HG02938 (cell line): ENCODE data around the gene NUB1.

Experiments used
- ATAC-seq: cut with Tn5 transposase; IDR thresholded peaks from one replicate; pipeline ENCODE4 v1.9.1; 2021; ENCODE audit warnings: mild to moderate bottlenecking, moderate library complexity; ENCODE audit not compliant: unreplicated experiment

The NUB1 gene

DNA sequence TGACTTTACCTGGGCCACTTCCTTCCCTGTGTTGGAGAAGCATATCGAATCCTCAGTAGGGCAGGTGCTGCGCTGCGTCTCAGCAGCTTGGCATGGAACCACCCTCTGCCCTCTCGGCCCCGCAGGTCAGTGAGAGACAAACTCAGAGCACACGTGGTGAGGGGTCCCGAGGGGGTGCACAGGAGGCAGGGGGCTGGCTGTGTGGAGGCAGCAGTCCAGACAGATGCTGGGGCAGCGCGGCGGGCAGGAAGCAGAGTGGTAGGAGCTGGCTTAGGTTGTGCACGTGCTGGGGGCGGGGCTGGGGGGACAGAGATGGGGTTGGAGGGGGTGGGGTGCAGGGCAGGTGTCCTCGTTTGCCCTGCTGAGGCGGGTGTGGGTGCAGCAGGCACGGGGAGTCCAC lies 33.1 kb downstream of the NUB1 start:
- no peak for ATAC-seq

- no peak for ATAC-seq
Observed at GRCh38 chr7:151375530-151376217, 34.1 kb downstream of the NUB1 start.

- ATAC-seq = no peak
Observed at GRCh38 chr7:151376218-151376902, 34.7 kb downstream of the NUB1 start.

GRCh38 chr7:151377406-151377805 lies 35.8 kb downstream of the NUB1 start:
- no peak for ATAC-seq

GRCh38 chr7:151378011-151378410 lies 36.4 kb downstream of the NUB1 start:
- no peak for ATAC-seq

DNA sequence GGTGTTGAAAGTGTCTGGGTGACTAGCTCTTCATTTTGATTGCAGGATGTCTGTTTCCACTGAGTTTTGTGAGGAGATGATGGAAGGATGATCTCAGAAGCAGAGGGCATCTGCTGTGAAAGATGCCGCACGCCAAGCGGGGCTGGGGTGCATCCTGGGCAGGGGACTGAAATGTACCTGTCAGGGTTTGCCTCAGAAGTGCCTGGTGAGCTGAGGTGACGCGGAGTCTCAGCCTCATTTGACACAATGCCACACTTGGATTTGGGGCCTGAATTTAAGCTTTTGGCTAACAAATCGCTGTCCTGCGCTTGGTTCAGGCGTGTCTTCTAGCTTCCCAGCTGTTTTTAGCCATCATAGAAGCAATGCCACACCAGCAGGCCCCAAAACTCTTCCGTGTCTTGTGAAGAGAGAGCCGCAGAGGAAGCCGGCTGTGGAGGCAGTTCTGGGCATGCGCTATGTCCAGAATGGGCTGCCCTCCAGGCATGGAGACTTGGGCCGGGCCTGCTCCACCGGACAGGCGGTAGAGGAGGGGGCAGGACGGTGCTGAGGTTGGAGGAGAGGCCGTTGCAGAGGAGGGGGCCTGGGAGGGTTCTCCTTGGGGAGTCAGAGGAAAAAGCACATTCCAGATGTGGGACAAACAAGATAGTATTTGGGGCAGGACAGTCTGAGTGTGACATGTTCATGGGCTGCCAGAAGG lies 37.0 kb downstream of the NUB1 start:
- no peak for ATAC-seq

DNA sequence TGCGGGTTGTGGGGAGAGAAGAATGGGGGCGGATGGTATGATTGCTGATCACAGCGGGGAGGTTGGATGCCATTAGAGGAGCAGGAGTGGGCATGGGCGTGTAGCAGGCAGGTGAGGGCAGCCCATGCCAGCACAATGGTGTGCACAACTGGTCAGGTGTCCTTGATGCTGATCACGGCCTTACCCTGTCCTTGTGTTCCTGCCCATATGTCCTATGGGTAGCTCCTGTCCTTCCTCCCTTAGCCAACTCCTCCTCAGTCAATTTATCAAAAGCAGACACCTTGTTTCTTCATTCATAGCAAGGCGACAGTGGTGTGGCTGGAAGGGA lies 37.5 kb downstream of the NUB1 start:
- ATAC-seq = no peak

DNA sequence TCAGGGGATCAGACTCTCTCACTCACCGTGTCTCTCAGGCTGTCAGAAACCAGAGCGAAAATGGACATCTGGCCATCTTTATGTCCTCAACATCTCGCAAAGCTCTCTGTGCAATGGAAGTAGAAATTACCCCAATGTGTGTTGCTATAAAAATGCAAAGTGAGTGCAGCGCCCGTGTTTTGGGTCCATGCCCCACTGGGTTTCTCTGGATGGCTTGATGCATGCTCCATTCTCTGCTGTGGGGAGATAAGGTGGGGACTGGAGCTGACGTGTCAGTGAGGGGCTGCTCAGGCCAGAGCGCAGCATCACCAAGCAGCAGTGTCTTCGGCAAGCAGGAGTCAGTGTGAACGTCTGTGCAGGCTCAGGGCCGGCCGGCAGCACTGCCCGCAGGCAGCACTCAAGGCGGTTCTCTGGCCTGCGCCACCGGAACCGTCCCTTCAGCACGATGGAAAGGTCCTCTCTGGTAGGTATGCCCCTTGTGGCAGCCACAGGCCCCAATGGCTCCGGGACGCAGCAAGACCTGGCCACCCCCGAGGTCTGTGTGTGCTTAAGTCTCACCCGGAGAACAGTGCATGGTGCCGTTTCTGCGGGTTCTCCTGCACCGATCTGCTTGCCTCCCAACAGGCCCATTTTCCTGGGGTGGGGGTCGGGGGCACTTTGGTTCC lies 38.1 kb downstream of the NUB1 start:
- no peak for ATAC-seq

DNA sequence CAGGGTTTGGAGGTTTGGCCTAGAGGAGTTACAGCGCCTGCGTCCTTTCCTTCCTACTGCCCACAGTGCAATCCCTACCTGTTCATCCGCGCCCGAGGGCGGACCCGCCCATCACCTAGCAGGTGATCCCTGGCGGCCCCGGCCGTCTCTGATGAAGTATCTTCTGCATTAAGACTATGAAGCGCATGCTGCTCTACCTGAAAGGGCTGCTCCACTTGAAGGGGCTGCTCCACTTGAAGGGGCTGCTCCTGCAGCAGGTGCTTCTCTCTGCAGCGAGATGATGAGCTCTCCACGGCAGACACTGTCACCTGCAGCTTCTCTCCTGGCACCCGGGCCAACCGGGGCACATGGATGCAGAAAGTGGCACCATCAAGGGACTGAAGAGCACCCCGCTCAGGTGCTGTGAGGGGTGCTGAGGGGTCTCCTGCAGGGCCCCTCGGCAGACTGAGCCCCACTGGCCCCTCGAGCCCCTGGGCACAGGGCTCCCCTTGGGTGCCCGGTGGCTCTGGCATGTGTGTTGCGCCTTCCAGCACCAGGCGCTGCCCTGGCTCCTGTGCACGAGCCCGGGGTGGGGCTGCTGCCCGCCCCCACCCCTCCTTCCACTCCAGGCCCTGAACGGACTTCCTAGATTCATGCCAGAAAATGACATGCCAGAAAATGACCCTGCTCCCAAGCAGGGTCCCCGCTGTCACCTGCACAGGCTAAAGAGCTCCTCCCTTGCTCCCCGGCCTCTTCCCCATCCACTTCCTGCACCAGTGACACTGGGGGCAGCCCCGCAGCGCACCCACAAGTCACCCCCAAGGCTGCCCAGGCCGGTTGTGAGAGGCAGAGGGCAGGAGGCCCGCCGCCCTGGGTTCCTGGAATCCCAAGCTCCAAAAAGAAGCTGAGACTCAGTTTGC lies 38.8 kb downstream of the NUB1 start:
- no peak for ATAC-seq

DNA sequence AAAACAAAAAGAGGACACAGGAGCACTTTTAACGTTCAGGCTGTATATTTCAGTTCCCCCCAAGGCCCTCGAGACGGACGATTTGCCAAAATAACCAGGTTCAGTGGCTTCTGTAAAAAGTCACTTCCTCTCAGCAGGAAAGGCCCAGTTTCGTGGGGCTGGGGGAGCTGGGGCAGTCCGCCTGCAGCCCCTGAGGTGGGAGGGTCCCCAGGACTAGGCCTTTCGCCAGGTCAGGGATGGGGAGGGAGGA lies 39.4 kb downstream of the NUB1 start:
- ATAC-seq = no peak

- no peak for ATAC-seq
Observed at GRCh38 chr7:151381348-151382078, 39.9 kb downstream of the NUB1 start.

DNA sequence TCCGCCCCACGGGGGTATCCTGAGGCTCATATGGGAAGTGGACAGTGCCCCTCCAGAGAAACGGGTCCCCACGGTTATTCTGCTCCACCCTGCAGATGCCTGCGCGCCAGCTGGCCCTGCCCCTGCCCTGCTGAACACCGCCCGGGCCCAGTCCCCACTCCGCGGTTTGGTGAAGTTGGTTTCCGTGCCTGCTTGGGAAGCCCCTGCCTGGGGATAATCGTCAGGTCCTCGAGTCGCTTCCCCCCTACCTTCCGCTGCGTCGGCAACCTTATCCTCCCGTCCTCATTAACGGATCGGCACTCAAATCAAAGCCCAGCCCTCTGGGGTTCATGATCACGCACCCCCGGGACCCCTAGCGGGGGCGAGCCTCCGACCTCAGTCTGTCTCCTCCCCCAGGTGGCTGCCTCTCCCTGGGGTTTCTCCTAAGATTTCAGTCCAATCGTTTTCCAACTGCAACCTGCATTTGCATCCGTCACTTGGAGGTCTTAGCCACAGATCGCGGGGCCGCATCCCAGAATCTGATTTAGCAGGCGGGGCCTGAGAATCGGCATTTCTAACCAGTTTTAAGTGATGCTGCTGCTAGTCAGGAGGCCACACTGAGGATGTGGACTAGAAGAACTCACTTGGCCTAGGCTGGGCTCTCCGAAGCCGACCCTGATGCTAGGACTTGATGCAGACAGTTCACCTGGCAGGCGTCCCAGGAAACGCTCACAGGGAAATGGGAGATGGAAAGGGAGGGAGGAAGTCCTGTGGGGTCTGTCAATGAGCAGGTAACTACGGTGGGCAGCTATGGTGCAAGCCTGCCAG lies 40.7 kb downstream of the NUB1 start:
- ATAC-seq = no peak

- ATAC-seq = no peak
Observed at GRCh38 chr7:151383638-151384351, 42.2 kb downstream of the NUB1 start.

DNA sequence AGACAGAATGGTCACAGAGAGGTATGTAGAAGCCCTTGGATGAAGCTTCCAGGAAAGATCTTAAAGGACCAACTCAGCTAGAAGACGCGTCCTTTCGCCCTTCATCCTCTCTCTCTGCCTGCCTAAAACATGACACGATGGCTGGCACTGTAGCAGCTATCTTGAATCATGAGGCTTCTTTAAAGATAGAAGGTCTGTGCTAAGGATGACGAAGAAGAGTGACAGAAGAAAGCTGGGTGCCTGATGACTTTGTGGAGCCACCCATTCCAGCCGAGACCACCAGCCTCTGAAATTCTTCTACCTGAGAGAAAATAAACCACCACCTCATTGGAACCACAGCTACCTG lies 42.7 kb downstream of the NUB1 start:
- no peak for ATAC-seq

- ATAC-seq = no peak
Observed at GRCh38 chr7:151384776-151385625, 43.4 kb downstream of the NUB1 start.

- ATAC-seq = no peak
Observed at GRCh38 chr7:151385626-151386300, 44.2 kb downstream of the NUB1 start.

GRCh38 chr7:151386301-151387160 lies 44.9 kb downstream of the NUB1 start:
- no peak for ATAC-seq
